GM12878 (cell line): ENCODE results near the gene PHAF1. TPM values are rescaled to one million over a fixed set of nuclear protein-coding genes. Genes with fewer than 3 reads are reported as not detected.
A peak's percentile ranks its signal among the peaks of the same experiment; 100 is the strongest.

Experiments used
- BHLHE40 ChIP-seq, 2 experiments: fragments of 450-650 bp in 1 of 2; IDR thresholded peaks; 2 replicates each; pipeline ENCODE4 v1.6.1; 2011 to 2017; ENCODE audit warnings: low read depth in 2 of 2, borderline replicate concordance in 1 of 2, improper control_type of control experiment in 1 of 2, low read length in 1 of 2, mild to moderate bottlenecking in 1 of 2
- CBFB ChIP-seq: IDR thresholded peaks from 2 replicates; pipeline ENCODE4 v1.6.1; 2016; ENCODE audit warnings: antibody characterized with exemption, low read depth
- E2F4 ChIP-seq: IDR thresholded peaks from 2 replicates; pipeline ENCODE4 v1.6.1; 2012; ENCODE audit warnings: low read depth, low read length, improper control_type of control experiment
- EZH2 ChIP-seq: IDR thresholded peaks from 2 replicates; pipeline ENCODE4 v1.6.1; 2012; ENCODE audit warnings: low read depth, mild to moderate bottlenecking, control low read depth, inconsistent platforms, low read length, borderline replicate concordance; ENCODE audit not compliant: control insufficient read depth
- FOXM1 ChIP-seq: IDR thresholded peaks from 2 replicates; pipeline ENCODE4 v1.6.1; 2012; ENCODE audit warnings: low read depth, mild to moderate bottlenecking, inconsistent platforms, low read length, moderate library complexity
- NKRF ChIP-seq: fragments of 450-650 bp; conservative IDR thresholded peaks from 2 replicates; pipeline ENCODE4 v1.6.1; 2017; ENCODE audit warnings: mild to moderate bottlenecking, moderate library complexity
- PAX8 ChIP-seq: fragments of 450-650 bp; IDR thresholded peaks from 2 replicates; pipeline ENCODE4 v1.6.1; 2017; ENCODE audit warnings: mild to moderate bottlenecking, moderate library complexity
- POLR2A ChIP-seq: IDR thresholded peaks from 2 replicates; pipeline ENCODE4 v1.6.1; 2011; ENCODE audit warnings: low read depth, mild to moderate bottlenecking, low read length
- RAD51 ChIP-seq: fragments of 450-650 bp; IDR thresholded peaks from 2 replicates; pipeline ENCODE4 v1.6.1; 2016; ENCODE audit warnings: moderate library complexity, mild to moderate bottlenecking, inconsistent platforms
- SMAD1 ChIP-seq: fragments of 450-650 bp; IDR thresholded peaks from 2 replicates; pipeline ENCODE4 v1.6.1; 2018; ENCODE audit warnings: mild to moderate bottlenecking, low read depth; ENCODE audit not compliant: partially characterized antibody
- TAF1 ChIP-seq: IDR thresholded peaks from 2 replicates; pipeline ENCODE4 v1.6.1; 2011; ENCODE audit warnings: mild to moderate bottlenecking, low read depth, low read length, borderline replicate concordance
- TBL1XR1 ChIP-seq: IDR thresholded peaks from 2 replicates; pipeline ENCODE4 v1.6.1; 2012; ENCODE audit warnings: low read depth, low read length, improper control_type of control experiment
- polyA plus RNA-seq, 11 experiments: library from polyadenylated mRNA; depleted of rRNA in 4 of 11; unstranded in 6 of 11; stranded (reverse) in 5 of 11; fragments of >200 nt; fragmentation: Nextera tagmentation in 4 of 11; fragmentation: Illumina TruSeq in 1 of 11; extraction: Ambion mirVana in 4 of 11; extraction: Trizol in 1 of 11; gene quantifications; 1 replicate in 1 of 11; 2 replicates in 10 of 11; pipeline versions ENCODE4 v1.2.1 to v1.2.3, GENCODE V29; 2011 to 2016; ENCODE audit warnings: inconsistent platforms in 2 of 11, missing spikeins in 2 of 11, low read depth in 1 of 11
- total RNA-seq, 4 experiments: library from RNA; depleted of rRNA in 3 of 4; stranded (reverse); fragments of >200 nt in 3 of 4; fragmentation: Illumina TruSeq in 1 of 4; extraction: Trizol in 1 of 4; gene quantifications; 2 replicates each; pipeline versions ENCODE4 v1.2.1 to v1.2.3, GENCODE V29; 2013 to 2021
- TF ChIP-seq, protein P1 (sequence below): IDR thresholded peaks from 2 replicates; pipeline ENCODE4 v1.6.1; 2011; ENCODE audit warnings: low read depth, mild to moderate bottlenecking, low read length, moderate library complexity, borderline replicate concordance; ENCODE audit errors: extremely low read depth
- TF ChIP-seq, protein P2 (sequence below): fragments of 450-650 bp; IDR thresholded peaks from 2 replicates; pipeline ENCODE4 v1.6.1; 2016; ENCODE audit warnings: mild to moderate bottlenecking, moderate library complexity, borderline replicate concordance
- TF ChIP-seq, protein P3 (sequence below): fragments of 450-650 bp; IDR thresholded peaks from 2 replicates; pipeline ENCODE4 v1.6.1; 2017; ENCODE audit warnings: mild to moderate bottlenecking, moderate library complexity
- TF ChIP-seq, protein P4 (sequence below): fragments of 150-350 bp; IDR thresholded peaks from 2 replicates; pipeline ENCODE4 v1.6.1; 2014; ENCODE audit warnings: mild to moderate bottlenecking, low read depth, low read length

The PHAF1 gene
- total and polyA plus RNA-seq, 10 of the 15 experiments (the other 5 are each of a cell fraction or from before 2014, with no cell fraction given): 4.5 to 20.9 (median 14.9) TPM

DNA sequence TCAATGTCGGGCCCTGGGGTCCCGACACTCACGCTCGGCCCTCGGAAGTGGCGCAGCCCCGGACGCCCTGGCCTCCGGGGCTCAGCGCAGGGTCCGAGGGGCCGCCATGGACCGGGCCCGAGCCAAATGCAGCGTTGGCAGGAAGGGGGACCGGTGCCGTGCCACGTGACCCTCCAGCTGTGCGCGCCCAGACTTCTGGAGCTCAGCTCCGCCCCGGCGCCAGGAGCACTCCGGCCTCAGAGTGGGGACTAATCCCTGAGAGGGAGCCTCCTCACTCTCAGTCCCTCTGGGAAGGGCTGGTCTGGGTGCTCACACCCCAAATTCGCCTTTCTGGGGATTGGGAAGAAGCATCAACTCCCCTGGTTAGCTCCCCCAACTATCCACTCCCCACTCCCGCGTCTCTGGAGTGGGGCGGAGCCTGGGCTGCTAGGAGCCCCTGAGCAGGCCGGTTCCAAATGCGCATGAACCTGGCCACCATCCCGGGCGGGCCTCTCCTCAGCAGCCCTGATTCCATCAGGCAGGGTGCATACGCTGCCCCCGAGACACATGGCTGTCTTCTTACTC, 41.2 kb downstream of the PHAF1 start, which contains the start of gene B3GNT9 (continued):
- TF ChIP-seq NKRF (0 out of 2 replicates have a peak, but pooled peaks have one; percentile 29), POLR2A (peak; percentile 72), E2F4 (no peak), SMAD1 (no peak), FOXM1 (no peak), PAX8 (no peak), EZH2 (no peak), BHLHE40 (IDR thresholded peaks at IDR 0.05; ENCODE audit: borderline replicate concordance in 1 of 2, low read depth in 2 of 2, low read length in 1 of 2) (peak in 1 of 2 experiments; percentile 67; a peak in 2 of 4 replicates), CBFB (no peak), RAD51 (peak; percentile 68), TBL1XR1 (no peak), TAF1 (0 out of 2 replicates have a peak, but pooled peaks have one; percentile 4)
- TF ChIP-seq, protein P1, sequence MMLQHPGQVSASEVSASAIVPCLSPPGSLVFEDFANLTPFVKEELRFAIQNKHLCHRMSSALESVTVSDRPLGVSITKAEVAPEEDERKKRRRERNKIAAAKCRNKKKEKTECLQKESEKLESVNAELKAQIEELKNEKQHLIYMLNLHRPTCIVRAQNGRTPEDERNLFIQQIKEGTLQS: peak; percentile 66; the same call in 1 of the 2 replicates
- TF ChIP-seq, protein P2, sequence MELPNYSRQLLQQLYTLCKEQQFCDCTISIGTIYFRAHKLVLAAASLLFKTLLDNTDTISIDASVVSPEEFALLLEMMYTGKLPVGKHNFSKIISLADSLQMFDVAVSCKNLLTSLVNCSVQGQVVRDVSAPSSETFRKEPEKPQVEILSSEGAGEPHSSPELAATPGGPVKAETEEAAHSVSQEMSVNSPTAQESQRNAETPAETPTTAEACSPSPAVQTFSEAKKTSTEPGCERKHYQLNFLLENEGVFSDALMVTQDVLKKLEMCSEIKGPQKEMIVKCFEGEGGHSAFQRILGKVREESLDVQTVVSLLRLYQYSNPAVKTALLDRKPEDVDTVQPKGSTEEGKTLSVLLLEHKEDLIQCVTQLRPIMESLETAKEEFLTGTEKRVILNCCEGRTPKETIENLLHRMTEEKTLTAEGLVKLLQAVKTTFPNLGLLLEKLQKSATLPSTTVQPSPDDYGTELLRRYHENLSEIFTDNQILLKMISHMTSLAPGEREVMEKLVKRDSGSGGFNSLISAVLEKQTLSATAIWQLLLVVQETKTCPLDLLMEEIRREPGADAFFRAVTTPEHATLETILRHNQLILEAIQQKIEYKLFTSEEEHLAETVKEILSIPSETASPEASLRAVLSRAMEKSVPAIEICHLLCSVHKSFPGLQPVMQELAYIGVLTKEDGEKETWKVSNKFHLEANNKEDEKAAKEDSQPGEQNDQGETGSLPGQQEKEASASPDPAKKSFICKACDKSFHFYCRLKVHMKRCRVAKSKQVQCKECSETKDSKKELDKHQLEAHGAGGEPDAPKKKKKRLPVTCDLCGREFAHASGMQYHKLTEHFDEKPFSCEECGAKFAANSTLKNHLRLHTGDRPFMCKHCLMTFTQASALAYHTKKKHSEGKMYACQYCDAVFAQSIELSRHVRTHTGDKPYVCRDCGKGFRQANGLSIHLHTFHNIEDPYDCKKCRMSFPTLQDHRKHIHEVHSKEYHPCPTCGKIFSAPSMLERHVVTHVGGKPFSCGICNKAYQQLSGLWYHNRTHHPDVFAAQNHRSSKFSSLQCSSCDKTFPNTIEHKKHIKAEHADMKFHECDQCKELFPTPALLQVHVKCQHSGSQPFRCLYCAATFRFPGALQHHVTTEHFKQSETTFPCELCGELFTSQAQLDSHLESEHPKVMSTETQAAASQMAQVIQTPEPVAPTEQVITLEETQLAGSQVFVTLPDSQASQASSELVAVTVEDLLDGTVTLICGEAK: no peak
- TF ChIP-seq, protein P3, sequence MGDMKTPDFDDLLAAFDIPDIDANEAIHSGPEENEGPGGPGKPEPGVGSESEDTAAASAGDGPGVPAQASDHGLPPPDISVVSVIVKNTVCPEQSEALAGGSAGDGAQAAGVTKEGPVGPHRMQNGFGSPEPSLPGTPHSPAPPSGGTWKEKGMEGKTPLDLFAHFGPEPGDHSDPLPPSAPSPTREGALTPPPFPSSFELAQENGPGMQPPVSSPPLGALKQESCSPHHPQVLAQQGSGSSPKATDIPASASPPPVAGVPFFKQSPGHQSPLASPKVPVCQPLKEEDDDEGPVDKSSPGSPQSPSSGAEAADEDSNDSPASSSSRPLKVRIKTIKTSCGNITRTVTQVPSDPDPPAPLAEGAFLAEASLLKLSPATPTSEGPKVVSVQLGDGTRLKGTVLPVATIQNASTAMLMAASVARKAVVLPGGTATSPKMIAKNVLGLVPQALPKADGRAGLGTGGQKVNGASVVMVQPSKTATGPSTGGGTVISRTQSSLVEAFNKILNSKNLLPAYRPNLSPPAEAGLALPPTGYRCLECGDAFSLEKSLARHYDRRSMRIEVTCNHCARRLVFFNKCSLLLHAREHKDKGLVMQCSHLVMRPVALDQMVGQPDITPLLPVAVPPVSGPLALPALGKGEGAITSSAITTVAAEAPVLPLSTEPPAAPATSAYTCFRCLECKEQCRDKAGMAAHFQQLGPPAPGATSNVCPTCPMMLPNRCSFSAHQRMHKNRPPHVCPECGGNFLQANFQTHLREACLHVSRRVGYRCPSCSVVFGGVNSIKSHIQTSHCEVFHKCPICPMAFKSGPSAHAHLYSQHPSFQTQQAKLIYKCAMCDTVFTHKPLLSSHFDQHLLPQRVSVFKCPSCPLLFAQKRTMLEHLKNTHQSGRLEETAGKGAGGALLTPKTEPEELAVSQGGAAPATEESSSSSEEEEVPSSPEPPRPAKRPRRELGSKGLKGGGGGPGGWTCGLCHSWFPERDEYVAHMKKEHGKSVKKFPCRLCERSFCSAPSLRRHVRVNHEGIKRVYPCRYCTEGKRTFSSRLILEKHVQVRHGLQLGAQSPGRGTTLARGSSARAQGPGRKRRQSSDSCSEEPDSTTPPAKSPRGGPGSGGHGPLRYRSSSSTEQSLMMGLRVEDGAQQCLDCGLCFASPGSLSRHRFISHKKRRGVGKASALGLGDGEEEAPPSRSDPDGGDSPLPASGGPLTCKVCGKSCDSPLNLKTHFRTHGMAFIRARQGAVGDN: no peak
- TF ChIP-seq, protein P4, sequence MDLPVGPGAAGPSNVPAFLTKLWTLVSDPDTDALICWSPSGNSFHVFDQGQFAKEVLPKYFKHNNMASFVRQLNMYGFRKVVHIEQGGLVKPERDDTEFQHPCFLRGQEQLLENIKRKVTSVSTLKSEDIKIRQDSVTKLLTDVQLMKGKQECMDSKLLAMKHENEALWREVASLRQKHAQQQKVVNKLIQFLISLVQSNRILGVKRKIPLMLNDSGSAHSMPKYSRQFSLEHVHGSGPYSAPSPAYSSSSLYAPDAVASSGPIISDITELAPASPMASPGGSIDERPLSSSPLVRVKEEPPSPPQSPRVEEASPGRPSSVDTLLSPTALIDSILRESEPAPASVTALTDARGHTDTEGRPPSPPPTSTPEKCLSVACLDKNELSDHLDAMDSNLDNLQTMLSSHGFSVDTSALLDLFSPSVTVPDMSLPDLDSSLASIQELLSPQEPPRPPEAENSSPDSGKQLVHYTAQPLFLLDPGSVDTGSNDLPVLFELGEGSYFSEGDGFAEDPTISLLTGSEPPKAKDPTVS: no peak
